Inferior parietal cortex (tissue), 1 donor: ENCODE data around the gene NDUFS1.
"Not testable (repeated sequence)": the region's sequence is repeated elsewhere in the genome, so short reads cannot be mapped to it uniquely, and the experiment has no call there.

ENCODE experiments used
- DNase-seq: peaks from one replicate; pipeline ENCODE4 v3.0.0-alpha.2; 2016; ENCODE audit errors: extremely low spot score

The NDUFS1 gene

DNA sequence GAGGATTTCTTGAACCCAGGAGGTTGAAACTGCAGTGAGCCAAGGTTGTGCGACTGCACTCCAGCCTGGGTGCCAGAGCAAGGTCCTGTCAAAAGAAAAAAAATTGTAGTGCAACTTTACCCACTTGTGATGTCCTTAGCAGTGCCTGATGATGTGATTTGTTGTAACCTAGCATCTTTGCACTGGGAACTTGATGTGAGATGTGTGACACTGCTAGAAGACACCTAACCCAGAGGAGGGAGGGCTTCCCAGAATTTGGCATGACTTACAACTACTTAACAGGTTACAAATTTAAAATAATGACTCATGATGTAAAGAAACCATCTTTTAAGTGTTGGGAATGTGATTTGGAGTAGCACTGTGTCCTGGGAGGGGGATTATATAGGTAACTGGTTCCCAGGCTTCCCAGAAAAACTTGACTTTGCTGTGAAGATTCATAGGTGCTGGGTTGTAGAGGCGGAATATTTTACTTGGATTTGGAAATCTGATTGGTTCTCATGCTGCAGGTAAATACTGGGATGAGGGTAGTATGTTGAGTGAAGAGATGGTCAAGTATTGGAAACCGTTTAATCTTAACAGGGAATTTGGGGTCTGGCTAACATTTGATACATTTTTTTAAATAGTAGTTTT lies 4.1 kb upstream of the NDUFS1 start:
- DNase-seq, result no peak

GRCh38 chr2:206162401-206162800 lies 3.2 kb upstream of the NDUFS1 start:
- DNase-seq, result not testable (repeated sequence)

GRCh38 chr2:206160807-206161179 lies 1.5 kb upstream of the NDUFS1 start:
- DNase-seq, result no peak

DNA sequence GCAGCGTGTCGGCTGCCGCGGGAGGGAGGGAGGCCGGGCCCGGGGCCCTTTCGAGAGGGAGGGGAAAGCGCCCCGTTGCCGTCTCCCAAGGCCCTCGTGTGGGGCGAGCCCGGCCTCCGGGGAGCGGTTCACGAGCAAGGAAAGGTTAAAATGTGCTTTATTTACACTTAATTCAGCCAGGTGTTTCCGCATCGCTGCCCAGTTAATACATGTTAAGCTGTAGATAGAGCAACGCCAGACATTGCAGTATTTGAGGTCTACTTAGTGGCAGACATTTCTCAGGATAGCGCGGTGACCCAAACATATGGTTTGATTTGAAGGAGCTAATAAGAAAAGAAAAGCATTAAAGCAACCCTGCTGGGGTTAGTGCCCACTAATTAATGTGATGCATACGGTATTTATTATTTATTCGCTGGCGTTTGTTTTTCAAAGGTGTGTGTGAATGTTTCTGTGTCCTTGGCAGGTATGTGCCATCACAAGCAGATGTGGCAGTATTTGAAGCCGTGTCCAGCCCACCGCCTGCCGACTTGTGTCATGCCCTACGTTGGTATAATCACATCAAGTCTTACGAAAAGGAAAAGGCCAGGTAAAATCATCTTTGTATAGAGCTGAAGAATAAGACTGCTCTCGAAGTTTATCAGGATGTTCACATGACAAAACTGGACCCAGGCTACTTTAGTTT lies 1.0 kb upstream of the NDUFS1 start:
- DNase-seq, result no peak

- no peak for DNase-seq
These were observed 490 bp downstream of the NDUFS1 start for GRCh38 chr2:206158563-206159345.

DNA sequence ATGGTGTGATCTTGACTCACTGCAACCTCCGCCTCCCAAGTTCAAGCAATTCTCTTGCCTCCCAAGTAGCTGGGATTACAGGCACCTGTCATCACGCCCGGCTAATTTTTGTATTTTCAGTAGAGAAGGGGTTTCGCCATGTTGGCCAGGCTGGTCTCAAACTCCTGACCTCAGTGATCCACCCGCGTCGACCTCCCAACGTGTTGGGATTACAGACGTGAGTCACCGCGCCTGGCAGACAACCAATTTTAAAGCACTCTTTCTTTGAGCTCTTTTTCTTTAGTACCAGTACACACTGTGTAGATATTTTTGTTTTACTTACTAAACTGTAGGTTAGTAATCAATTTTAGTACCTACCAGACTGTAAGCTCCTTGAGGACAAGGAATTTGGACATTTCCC lies 2.2 kb downstream of the NDUFS1 start:
- DNase-seq, result not testable (repeated sequence)

- DNase-seq, result no peak
These were observed 5.0 kb downstream of the NDUFS1 start for GRCh38 chr2:206154197-206154596.

DNA sequence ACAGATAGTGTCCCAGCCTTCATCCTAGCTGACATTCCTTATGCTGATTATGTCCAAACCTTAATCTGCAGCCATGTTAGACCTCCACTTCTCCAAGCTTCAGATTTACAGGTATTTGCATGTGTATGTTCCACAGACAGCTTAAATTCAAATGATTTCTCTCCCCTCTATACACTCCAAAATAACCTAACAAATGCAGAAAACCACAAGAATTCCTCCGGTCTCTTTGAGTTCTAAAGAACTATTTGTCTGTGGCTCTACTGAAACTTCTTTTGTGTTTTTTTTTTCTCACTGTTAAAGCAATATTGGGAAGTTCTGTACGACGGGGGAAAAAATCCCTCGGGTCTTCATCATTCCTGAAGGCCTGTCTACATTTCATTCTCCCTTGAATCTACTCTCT lies 8.6 kb downstream of the NDUFS1 start:
- no peak for DNase-seq

DNA sequence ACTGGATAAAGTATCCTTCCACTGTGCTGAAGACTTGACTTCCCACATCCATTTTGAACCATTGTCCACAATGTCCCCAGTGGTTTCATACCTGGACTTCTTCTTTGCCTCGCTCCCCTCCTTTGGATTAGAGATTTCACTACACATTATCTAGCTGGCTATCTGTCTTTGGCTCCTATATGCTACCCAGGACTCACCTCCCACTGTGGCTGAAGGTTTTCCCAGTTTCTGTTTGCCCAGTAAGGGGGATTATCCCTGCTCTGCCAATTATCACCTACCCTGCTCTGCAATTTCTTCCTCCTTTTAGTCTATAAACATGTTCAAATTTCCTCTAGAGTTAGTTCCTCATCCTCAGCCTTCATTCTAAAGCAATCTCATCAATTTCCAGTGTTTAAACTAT lies 9.1 kb downstream of the NDUFS1 start:
- no peak for DNase-seq

DNA sequence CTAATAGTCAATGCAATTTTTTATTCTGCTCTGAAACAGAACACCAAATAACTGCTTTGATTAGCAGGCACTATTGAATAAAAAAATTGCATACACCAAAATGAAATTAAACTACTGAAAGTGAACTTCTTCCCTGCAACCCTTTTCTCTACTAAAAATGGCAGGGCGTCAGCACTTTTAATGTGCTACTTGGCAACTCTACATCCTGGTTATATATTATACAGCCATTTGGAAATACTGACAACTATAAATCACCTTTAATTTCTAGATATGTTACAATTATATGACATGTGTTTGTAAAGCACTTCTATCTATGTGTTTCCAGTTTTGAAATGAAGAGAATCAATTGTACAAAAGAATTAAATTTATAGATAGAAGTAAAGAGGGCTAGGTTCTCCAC lies 9.9 kb downstream of the NDUFS1 start:
- no peak for DNase-seq

GRCh38 chr2:206145665-206146064 lies 13.6 kb downstream of the NDUFS1 start:
- no peak for DNase-seq

- no peak for DNase-seq
These were observed 14.9 kb downstream of the NDUFS1 start for GRCh38 chr2:206144383-206144782.

- no peak for DNase-seq
These were observed 15.8 kb downstream of the NDUFS1 start for GRCh38 chr2:206143451-206143850.

DNA sequence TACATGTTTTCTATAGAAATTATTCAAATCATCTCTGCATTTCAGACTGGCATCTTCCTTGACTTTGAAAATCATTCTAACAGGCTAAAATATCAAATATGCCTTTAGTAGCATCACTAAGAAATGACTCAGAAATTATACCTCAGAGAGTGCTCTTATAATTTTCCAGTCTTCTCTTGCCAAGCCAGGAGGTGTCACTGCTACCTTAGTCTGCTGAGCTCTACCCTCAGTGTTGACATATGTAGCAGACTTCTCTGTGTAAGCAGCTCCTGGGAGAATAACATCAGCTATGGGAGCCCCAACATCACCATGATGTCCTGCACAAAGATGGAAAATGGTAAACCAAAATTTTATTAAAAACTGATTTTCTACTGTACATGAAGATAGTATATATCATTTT lies 31.6 kb downstream of the NDUFS1 start:
- no peak for DNase-seq

GRCh38 chr2:206125901-206126300 lies 33.3 kb downstream of the NDUFS1 start:
- no peak for DNase-seq

GRCh38 chr2:206122569-206122968 lies 36.7 kb downstream of the NDUFS1 start:
- not testable (repeated sequence) for DNase-seq

DNA sequence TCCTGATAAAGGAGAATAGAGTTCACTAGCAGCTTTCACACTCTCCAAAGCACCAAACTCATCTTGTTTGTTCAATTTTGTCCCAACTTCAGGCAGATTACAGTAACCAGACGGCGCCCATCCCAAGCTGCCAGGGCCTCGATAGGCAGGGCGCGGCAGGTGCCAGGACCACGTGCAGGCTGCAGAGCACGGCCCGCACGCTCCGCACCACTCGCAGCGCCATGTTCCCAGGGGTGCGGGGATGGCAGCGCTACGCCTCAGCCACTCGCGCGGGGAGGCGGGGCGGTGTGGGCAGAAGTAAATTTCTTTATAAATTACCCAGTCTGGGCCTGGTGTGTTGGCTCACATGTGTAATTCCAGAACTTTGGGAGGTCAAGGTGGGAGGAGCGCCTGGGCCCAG lies 43.0 kb downstream of the NDUFS1 start:
- no peak for DNase-seq

GRCh38 chr2:206115026-206115578 lies 44.1 kb downstream of the NDUFS1 start:
- DNase-seq, result no peak

DNA sequence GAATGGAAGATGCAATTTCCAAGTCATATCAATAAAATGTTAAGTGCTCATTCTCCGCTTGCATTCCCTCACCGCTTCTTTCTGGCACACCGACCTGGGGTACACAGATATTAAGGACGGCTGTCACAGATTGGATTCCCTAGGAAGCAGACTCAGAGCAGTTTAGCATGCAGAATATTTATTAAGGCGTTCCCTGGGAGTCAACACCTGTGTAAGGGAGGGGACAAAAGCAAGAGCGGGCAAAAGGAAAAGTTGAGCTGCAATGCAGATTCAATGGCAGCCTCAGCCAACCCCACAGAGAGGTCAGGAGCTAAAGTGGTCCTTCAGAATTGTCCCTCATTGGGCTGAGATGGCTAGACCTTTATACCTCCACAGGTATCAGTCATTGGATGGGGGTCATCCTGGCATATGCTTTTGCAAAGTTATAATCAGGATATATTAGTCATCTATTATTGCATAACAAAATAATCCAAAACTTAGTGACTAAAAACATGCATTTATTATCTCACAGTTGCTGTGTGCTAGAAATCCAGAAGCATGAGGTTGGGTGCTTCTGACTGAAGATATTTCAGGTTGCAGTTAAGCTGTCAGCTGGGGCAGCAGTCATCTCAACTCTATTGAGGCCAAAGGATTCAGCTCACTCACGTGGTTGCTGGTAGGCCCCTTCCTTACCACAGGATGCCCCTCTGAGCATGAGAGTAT lies 46.2 kb downstream of the NDUFS1 start:
- DNase-seq, result no peak

- DNase-seq, result no peak
These were observed 47.1 kb downstream of the NDUFS1 start for GRCh38 chr2:206112108-206112507.

DNA sequence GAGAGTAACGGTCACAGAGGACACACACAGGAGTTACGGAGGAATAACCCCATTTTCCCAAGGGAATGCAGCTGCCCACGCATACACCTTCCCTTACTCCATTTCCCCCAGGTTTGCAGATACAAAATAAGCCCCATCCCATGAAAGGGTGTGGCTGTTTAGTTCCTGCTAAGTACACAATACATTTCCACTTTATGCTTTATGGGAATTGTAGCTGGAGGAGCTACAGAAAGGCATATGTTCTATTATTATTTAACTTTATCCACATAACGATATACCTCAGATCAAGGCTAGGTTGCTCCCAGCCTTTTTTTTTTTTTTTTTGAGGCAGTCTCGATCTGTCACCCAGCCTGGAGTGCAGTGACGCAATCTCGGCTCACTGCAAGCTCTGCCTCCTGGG lies 50.5 kb downstream of the NDUFS1 start:
- DNase-seq, result no peak

- no peak for DNase-seq
These were observed 53.7 kb downstream of the NDUFS1 start for GRCh38 chr2:206105541-206105940.
